GM18508 (cell line): ENCODE measurements around the gene PPP3CA.
"Not testable (repeated sequence)": the region's sequence is repeated elsewhere in the genome, so short reads cannot be mapped to it uniquely, and the experiment has no call there.

Experiments
- ATAC-seq: cut with Tn5 transposase; IDR thresholded peaks from one replicate; pipeline ENCODE4 v1.9.1; 2021; ENCODE audit warnings: moderate number of reproducible peaks; ENCODE audit not compliant: insufficient read depth, unreplicated experiment

Gene PPP3CA

DNA sequence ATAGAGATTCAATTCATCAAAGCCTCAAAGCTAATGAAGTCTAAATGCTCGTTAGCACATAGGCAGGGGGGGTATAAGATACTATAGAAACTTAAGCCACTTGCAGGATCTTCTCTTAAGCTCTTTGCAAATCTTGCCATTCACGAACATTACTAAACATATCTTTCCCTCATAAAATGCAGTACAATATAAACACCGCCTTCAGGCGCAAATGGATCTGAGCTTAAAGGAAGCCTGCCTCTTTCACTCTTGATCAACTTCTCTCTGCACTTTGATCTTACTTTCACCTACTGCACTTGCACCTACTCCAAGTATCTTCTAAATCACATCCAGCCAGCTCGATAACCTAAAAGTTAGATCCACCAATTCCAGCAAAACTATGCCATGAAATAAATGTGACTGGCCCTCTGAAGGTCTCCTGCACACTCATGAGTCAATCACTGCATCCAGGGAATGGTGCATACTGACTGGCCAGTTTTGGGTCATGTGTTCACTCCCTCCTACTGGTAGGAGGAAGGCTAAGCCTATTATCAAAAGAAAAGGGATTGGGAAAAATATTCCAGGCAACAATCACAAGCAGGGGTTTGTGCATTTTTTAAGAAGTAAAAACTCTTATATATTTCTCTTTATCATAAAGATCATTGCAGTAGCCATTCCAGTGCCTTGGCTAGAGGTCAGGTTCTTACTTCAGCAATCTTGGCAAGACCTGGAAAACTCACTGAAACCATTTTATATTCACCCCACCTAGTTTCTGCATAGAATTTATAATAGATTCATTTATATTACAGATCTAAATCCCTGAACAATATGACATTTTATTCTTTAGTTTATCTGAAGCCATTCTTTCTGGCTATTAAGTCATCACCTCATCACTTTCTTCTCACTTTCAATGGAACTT, 222.0 kb downstream of the PPP3CA start:
- ATAC-seq, result no peak

DNA sequence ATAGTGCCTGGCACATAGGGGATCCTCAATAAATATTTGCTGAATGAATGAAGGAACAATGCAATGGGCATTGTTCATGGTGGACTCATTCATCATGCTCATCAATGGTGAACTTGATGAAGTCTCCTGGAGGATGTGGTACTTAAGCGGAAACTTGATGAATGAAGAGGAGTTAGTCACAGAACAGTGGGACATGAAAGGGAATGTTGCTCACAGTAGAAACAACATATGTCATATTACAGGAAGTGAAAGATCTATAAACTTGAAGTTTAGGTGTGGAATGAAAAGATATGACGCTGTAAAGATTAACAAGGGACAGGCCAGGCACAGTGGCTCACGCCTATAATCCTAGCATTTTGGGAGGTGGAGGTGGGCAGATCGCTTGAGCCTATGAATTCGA, 224.1 kb downstream of the PPP3CA start:
- no peak for ATAC-seq

DNA sequence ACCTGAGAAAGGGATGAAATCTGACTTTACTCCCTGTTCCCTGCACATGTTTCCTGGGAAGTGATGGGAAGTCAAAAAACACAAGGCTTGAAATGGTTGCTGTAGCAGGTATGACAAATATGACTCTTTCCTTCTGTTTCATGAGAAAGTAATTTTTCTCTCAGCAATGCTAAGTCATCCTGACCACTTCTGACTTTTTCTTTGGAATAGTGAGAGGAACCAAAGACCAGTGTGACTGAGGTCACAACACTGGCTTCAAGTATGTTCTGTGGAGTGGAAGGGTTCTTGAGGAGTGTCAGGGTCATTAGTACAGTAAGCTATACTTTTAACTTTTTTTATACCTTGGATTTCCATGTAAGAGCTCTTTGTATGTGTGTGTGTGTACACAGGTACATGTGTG, 225.3 kb downstream of the PPP3CA start:
- no peak for ATAC-seq

DNA sequence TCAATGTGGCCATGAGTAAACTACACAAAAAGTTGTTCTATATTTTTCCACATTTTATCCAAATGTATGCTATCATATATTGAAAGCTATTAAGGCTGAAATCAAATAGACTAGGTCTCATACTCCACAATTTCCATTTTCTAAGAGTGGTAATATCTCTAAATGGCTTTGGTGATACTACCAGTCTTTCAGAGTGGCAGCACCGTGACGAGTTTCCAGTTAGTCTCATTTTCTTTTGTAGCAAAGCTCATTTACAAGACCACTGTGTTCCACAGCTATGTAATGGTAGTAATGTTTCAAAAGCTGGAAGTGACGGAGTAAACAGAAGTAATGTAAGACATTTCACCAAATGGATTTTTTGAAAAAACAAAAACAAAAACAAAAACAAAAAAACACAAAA, 228.2 kb downstream of the PPP3CA start:
- no peak for ATAC-seq

DNA sequence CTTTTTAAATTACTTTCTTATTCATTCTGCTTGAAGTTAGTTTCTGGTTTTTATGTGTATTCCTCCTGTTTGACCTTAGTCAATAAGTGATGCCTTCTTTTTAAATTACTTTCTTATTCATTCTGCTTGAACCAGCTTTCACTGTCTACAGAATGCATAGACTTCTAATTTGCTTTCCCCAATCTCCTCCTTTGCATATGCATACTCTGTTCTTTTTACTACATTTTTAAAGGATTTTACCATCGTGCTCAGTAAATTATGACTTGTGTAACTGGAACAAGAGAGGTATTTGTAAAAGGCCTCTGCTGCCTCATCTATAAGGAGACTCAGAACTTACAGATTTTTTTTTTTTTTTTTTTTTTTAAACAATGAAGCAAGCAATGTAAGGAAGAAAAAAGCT, 228.7 kb downstream of the PPP3CA start:
- ATAC-seq, result no peak

DNA sequence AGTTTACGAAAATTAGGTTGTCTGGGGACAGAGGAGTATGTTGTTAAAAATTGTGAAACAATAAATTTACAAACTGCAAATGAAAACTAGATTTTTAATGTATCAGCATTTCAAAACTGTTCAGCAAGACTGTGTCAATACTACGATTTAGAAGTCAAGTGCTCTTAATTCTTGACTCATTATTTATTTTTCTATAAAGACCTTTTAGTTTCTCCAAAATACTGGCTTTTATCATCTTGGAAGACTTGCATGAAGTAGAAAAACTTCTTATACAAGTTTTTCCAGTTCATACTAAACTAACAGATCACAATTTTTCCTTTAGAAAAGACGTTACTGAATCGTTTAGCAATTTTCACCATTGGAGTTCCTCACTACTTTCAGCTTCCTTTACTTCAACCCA, 231.4 kb downstream of the PPP3CA start:
- ATAC-seq, result no peak

DNA sequence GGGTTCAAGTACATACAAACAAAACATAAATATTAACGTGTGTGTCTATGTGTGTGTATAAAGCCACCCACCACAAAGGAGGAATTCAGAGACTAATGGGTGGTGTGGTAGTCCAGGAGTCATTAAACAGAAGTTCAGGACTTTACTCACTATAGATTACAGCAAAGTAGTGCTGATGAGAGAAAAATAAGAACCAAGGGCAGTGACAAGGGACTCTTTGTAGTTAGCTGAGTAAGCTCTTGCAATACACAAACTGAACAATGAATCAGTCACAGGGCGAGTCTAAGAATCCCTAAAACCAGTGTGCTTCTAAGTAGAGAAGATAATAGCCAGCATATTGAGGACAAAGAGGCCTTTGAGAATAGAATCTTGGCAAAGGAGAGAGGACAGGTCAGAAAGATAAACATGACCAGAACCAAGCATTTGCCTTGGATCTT, 232.4 kb downstream of the PPP3CA start:
- ATAC-seq, result no peak

DNA sequence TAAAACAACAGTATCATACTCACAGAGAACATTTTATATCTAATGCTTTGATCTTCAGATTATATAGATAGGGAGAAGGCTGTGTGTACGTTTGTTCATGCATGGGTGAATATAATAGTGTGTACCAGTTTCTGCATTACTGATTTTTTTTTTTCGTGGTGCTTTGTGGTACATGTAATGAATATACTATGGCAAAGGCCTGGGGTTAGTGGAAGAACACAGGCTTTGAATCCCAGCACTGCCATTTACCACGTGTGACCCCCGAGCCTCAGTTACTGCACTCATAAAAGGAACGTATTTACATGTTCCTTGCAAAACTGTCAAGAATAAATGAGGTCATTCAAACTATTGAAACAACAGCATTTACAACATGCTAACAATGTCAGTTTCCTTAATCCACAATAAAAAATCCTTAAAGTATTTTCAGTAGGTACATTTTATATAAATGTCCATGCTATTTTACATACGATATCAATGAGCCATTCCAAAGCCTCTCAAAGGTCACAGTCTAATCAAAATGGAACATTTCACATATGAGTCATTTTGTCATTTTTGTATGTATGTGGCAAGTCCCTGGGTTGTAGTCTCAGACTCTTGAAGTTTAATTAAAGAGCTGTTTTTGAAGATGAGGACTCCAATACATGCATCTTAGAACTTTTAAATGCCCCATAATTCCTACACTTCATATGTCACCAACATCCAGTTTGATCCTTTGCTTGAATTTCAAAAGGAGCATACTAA, 242.8 kb downstream of the PPP3CA start:
- ATAC-seq, result no peak

DNA sequence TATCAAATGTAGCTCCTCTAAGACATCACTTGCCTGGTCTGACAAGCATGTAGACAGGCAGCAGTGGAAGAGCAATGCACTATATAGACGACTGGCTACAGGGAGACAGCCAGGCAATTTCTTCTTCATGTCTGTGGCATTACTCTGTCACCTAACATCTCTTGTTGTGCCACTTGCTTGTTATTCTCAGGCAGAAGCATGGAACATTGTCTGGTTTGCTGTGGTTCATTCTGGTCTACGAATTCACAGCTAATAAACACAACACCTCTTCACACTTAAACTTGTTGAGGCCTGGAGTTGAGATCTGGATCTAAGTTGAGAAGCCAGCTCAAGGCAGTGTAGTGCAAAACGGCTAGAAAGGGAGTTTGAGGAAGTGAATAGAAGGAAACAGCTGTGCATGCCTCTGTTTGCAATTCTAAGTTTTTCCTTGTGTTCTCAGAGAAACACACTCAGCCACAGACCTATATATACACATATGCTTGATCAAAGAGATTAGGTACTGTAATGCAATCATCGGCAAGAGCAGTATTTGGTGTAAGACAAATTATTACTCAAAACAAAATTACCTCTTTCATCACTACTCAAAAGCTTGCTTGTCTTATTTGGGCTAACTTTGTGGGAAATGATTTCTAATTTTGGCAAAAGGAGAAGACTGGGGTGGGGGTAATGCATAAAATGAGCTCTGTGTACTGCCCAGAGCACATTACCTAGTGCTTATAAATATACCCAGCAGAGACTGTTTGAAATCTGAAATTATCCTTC, 243.8 kb downstream of the PPP3CA start:
- ATAC-seq, result peak; percentile 78

DNA sequence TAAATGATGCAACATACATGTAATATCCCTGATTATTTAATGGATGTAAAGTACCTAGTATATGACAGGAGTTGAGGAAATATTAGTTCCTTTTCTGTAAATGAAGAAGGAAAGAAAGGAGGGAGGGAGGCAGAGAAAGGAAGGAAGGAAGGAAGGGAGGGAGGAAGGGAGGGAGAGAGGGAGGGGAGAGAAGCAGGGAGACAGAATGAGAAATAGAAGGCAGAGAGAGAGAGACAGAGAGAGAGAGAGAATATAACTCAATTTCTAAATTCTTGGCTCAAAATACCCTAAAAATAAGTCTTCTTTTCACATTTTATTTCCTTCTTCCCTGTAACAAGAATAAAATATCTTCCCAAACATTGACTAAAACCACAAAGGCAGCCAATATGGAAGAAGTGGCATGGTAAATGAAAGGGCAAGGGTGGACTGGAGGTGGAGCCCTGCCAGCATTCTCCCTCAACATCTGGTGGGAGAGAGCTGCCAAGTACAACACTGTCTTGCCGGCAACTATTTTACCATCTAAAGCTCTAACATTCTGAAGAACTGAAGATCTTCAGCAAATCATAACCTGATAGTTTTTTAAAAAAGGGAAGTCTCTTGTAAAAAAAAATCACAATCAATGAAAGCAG, 245.1 kb downstream of the PPP3CA start:
- no peak for ATAC-seq

DNA sequence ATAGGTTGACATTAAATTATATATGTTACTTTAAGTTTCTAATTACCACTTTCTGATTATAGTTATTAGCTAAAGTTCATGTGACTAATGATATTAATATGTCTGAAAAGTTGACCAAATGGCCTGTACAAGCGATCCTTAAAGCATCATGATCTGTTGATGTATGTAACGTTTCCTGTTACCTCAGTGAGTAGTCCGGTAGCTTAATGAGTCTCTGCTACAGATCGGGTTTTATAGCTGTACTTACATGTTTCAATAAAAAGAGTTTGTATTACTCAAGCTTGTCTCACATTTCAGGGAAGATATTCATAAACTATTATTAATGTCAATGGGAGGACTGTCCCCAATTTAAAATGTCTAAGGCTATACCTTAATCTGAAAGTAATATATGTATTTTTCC, 246.3 kb downstream of the PPP3CA start:
- ATAC-seq, result no peak

DNA sequence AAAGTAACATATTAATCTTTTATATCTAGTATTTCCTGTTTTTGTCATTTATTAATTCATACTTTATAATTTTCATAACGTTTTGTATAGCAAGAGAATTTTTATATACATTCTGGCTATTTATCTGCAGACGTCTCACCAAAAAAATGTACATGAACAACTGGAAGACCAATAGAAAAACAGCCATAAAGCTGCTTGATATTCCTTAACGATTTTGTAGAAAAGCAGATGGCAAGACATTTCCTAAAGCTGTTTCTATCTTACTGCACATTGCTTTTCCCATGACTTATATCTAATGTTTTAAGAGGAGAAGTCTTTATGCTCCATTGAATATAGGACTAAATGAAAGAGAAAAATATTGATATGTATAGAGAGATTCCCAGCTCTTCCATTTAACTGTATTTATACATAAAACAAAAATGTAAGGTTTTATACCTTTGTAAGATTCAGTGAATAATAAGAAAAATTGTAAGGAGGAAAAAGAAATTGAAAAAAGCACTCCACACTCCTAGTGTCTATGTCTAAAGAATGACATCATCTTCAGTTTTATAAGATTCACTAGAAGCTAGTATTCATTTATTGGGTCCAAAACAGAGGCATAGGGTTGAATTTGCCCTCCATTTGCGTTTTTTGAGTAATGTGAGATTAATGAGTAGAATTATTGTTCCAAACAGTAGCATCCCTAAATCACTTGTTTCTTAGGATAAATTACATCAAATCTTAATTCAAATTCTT, 248.5 kb downstream of the PPP3CA start:
- no peak for ATAC-seq

DNA sequence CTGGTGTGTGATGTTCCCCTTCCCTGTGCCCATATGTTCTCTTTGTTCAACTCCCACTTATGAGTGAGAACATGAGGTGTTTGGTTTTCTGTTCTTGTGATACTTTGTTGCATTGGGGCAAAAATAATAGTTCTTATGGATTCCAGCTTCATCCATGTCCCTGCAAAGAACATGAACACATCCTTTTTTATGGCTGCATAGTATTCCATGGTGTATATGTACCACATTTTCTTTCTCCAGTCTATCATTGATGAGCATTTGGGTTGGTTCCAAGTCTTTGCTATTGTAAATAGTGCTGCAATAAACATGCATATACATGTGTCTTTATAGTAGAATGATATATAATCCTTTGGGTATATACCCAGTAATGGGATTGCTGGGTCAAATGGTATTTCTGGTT, 254.7 kb downstream of the PPP3CA start:
- not testable (repeated sequence) for ATAC-seq

DNA sequence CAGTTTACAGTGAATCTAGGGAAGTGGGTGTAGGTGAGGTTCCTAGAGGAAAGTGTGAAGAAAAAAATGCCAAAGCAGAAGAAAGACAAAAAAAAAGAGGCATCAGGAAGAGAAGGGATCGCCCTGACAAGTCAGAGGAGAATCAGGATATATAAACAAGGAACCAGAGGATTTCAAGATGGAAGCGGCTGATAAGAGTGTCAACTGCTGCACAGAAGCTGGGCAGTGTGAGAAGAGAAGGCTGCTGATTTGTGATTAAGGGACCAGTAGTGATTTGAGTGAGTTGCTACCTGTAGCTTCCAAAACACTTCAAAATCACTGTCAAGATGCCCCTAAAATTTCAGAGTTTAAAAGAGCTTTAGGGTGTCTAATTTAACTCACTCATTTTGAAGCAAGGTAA, 258.2 kb downstream of the PPP3CA start:
- no peak for ATAC-seq

DNA sequence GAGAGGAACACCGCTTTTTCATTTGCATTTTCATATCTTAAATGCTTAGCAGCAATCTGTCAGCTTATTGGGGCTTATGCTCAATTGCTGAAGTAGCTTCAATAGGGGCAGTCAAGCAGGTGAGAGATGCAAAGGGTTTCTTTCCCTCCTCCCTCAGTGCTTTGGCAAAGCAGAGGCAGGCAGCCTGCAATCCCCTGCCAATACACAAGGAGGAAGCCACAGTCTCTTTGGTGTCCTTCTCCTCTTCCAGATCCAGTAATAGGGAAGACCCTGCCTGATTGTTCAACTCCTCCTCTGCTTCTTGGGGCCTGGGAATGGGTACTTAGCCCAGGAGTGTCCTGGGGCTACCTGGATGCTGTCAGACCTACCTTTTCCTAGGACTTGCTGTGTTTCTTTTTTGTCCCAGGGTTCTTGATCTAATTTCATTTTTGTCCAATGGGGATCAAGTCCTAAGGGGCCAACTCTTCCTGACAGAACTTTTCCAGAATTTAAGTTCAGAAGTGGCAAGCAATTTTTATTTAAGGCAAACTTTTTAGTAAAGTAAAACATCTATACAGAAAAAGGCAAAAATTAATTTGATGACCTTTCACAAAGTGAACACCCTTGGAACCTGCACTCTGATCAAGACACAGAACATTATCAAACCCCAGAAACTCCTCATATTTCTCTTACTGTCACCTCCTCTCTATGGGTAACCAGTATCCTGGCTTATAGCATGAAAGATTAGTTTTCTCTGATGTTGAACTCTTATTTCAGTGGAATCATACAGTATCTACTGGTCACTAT, 260.3 kb downstream of the PPP3CA start:
- no peak for ATAC-seq

DNA sequence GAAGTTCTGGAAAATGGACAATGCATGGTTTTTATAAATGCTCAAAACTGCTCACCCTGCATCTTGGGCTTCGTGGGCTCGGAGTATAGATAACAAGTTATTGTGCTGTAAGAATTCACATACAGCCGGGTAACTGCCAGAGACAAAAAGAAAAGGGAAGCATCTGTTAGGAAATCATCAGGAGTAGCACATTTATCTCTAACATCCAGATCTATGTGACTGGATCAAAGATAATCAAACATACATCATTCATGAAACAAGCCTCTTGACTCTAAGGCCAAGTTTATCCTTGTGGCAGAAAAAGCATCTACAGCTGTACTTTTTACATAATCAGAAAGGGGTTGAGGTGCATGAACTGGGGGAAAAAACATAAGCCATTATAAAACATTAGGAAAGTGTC, 264.2 kb downstream of the PPP3CA start:
- no peak for ATAC-seq

DNA sequence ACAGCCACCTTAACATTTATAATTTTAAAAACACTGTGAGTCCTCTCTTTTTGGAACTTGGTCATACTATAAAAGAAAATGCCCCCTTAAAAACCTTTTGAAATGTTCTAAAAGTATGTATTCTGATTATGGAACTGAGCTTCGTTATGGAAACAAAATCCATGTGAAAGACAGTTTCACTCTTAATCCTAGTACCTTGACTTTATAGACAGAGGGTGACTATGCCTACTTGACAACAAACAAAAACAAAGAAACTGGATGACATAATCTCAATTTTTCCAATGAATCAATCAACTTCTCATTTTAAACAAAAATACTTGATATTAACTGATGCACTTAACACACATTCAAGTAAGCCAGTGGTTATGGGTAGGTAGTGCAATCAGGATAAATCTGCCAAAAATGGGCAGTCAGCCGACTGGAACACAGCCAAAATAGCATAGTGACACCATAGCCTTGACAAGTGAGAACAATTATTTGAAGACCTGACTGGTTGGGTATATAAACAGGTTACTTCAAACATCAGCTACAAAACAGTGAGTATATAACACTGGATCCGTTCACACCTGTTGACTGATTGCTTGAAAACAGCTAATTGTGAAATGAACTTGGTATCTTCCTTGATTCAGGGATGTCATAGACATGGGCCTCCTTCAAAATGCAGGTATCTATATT, 265.5 kb downstream of the PPP3CA start:
- ATAC-seq, result no peak

DNA sequence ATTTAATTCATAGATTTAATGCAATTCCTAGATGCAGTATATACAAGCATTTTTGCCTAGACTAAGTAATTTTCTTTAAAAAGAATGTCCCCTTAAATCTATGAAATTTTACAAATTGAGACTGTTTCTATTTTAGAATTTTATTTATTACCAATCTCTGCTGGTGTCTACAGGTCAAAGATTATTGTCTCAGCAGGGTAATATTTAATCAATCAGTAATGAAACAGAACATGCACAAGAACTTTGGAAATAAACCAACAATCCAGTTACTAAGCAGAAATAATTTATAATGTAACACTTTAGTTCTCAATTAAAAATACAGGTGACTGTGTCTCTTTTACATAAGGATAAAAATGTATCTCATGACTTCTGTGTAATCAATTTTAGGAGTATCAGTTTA, 266.2 kb downstream of the PPP3CA start:
- ATAC-seq, result no peak
